Measurements from ENCODE around the gene DENND4A. TPM values are rescaled to one million over a fixed set of nuclear protein-coding genes. Genes with fewer than 3 reads are reported as not detected.

Gene DENND4A
- total RNA-seq, 1 donor from 2014 or later, result 32.5 TPM

GRCh38 chr15:65837301-65838294 lies 45.5 kb upstream of the DENND4A start:
- Histone ChIP-seq H3K27ac (no peak overlapping the region), H3K27me3 (no peaks in the 10 kb centered on the region), H3K36me3 (no peaks in the 10 kb centered on the region), H3K9me3 (no peaks in the 10 kb centered on the region), H3K4me1 (peaks cover 31% of the 10 kb centered on the region), H3K4me3 (no peak overlapping the region)
- peak; percentile 46 for ATAC-seq
- no peak for DNase-seq
- intact Hi-C loops (cut with DNase I), result no loop called here
- no peak for TF ChIP-seq CTCF (IDR thresholded peaks at IDR 0.05)

DNA sequence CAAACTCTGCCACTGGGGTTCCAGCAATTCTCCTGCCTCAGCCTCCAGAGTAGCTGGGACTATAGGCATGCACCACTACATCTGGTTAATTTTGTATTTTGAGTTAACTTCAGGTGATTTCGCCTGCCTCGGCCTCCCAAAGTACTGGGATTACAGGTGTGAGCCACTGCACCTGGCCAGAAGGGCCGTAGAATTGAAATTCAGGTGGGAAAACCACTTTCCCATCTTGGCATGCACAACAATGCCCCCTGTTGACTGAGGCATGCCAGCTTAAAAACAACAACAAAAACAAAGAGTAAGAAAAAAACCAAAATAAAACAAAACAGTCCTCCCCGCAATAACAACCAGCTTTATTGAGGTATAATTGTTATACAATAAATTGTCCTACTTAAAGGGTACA lies 44.6 kb upstream of the DENND4A start:
- DNase-seq, result no peak
- intact Hi-C loops (cut with DNase I), result no loop called here
- peak; percentile 12 for TF ChIP-seq CTCF (IDR thresholded peaks at IDR 0.05)
- no peaks in the 10 kb centered on the region for H3K36me3 ChIP-seq
- no peaks in the 10 kb centered on the region for H3K9me3 ChIP-seq
- H3K4me3 ChIP-seq, result no peak overlapping the region
- H3K27me3 ChIP-seq, result no peaks in the 10 kb centered on the region
- peaks cover 37% of the 10 kb centered on the region for H3K4me1 ChIP-seq
- no peak overlapping the region for H3K27ac ChIP-seq
- ATAC-seq, result no peak

GRCh38 chr15:65835447-65835846 lies 43.4 kb upstream of the DENND4A start:
- DNase-seq (no peak), ATAC-seq (no peak)
- no peak overlapping the region for H3K4me3 ChIP-seq
- H3K4me1 ChIP-seq, result peaks cover 30% of the 10 kb centered on the region
- H3K36me3 ChIP-seq, result no peaks in the 10 kb centered on the region
- no peak for TF ChIP-seq CTCF (IDR thresholded peaks at IDR 0.05)
- H3K9me3 ChIP-seq, result no peaks in the 10 kb centered on the region
- H3K27ac ChIP-seq, result no peak overlapping the region
- intact Hi-C loops (cut with DNase I), result no loop called here
- H3K27me3 ChIP-seq, result no peaks in the 10 kb centered on the region

DNA sequence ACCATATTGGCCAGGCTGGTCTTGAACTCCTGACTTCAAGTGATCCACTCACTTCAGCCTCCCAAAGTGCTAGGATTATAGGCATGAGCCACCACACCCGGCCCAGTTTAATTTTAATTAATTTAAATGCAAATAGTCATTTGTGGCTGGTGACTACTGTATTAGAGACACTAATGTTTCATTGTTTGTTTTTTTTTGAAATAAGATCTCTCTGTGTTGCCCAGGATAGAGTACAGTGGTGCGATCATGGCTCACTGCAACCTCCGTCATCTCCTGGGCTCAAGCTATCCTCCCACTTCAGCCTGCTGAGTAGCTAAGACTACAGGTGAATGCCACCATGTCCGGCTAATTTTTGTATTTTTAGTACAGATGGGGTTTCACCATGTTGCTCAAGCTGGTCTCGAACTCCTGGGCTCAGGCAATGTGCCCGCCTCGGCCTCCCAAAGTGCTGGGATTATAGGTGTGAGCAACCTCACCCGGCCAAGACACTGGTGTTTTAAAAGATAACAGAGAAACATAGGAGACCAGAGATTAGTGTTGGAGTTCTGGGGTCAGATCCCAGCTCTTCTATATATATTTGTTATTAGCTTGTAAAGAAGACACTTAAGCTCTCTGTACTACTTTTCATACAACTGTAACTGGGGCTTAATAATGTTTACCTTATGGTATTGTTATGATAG lies 42.6 kb upstream of the DENND4A start:
- H3K27ac ChIP-seq, result peak overlapping the region; percentile 88
- intact Hi-C loops (cut with DNase I), result no loop called here

More for the DNA sequence above, 42.6 kb upstream of the DENND4A start:
- ATAC-seq (no peak), DNase-seq (no peak)
- Histone ChIP-seq H3K4me1 (peaks cover 30% of the 10 kb centered on the region), H3K4me3 (no peak overlapping the region), H3K9me3 (no peaks in the 10 kb centered on the region), H3K36me3 (no peaks in the 10 kb centered on the region), H3K27me3 (no peaks in the 10 kb centered on the region)
- TF ChIP-seq CTCF (IDR thresholded peaks at IDR 0.05), result no peak

Measured in upper lobe of right lung (tissue), 1 donor.